Measurements from ENCODE around the gene C16orf74. TPM values are rescaled to one million over a fixed set of nuclear protein-coding genes. Genes with fewer than 3 reads are reported as not detected.

The C16orf74 gene
- total and polyA plus RNA-seq, 10 donors: 12.1 to 107 (median 19.3) TPM

- H3K9me3 ChIP-seq: peaks cover 0 to 4% (median 2%) of the 10 kb centered on the region in 8 donors
- TF ChIP-seq, protein P1, sequence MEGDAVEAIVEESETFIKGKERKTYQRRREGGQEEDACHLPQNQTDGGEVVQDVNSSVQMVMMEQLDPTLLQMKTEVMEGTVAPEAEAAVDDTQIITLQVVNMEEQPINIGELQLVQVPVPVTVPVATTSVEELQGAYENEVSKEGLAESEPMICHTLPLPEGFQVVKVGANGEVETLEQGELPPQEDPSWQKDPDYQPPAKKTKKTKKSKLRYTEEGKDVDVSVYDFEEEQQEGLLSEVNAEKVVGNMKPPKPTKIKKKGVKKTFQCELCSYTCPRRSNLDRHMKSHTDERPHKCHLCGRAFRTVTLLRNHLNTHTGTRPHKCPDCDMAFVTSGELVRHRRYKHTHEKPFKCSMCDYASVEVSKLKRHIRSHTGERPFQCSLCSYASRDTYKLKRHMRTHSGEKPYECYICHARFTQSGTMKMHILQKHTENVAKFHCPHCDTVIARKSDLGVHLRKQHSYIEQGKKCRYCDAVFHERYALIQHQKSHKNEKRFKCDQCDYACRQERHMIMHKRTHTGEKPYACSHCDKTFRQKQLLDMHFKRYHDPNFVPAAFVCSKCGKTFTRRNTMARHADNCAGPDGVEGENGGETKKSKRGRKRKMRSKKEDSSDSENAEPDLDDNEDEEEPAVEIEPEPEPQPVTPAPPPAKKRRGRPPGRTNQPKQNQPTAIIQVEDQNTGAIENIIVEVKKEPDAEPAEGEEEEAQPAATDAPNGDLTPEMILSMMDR (IDR thresholded peaks at IDR 0.05 in 8 of 11, conservative IDR thresholded peaks at IDR 0.05 in 3 of 11): peak in 9 of 11 experiments; percentile 21 to 70 (median 58)
- TF ChIP-seq POLR2AphosphoS5 (IDR thresholded peaks at IDR 0.05) (peak in 2 of 3 donors; percentile 27 to 53), POLR2A (IDR thresholded peaks at IDR 0.05) (no peak)
- DNase-seq: peak; percentile 85
- H3K4me1 ChIP-seq: peaks cover 0 to 47% (median 26%) of the 10 kb centered on the region in 6 donors
- peak overlapping the region in 2 of 8 donors; percentile 16 to 38 for H3K27ac ChIP-seq
- peaks cover 0 to 5% (median 0%) of the 10 kb centered on the region in 6 donors for H3K36me3 ChIP-seq
- H3K27me3 ChIP-seq (replicated peaks in 1 of 7): peaks cover 0 to 13% (median 0%) of the 10 kb centered on the region in 7 donors
- no peak overlapping the region for H3K4me3 ChIP-seq
- intact Hi-C loops (cut with DNase I; ENCODE audit: low total_unique reads): no loop called here
- 30 to 44% (median 43%) methylated on average over 15 to 21 of the region's 21 CpGs for whole genome bisulfite sequencing, 5 donors
Measured at GRCh38 chr16:85717393-85718152, 33.3 kb downstream of the C16orf74 start.

GRCh38 chr16:85716680-85717038 is 34.2 kb downstream of the C16orf74 start:
- intact Hi-C loops (cut with DNase I; ENCODE audit: low total_unique reads): no loop called here
- Histone ChIP-seq H3K4me3 (no peak overlapping the region), H3K27ac (peak overlapping the region in 4 of 8 donors; percentile 13 to 38 (median 16)), H3K27me3 (replicated peaks in 1 of 7) (peaks cover 0 to 13% (median 0%) of the 10 kb centered on the region in 7 donors), H3K36me3 (peaks cover 0 to 14% (median 0%) of the 10 kb centered on the region in 6 donors), H3K9me3 (peaks cover 0 to 14% (median 11%) of the 10 kb centered on the region in 8 donors), H3K4me1 (peaks cover 0 to 47% (median 26%) of the 10 kb centered on the region in 6 donors)
- TF ChIP-seq, protein P1 (IDR thresholded peaks at IDR 0.05 in 8 of 11, conservative IDR thresholded peaks at IDR 0.05 in 3 of 11): no peak
- TF ChIP-seq POLR2A (IDR thresholded peaks at IDR 0.05) (no peak), POLR2AphosphoS5 (IDR thresholded peaks at IDR 0.05) (no peak)
- no peak for DNase-seq
- WGBS, 5 donors: 35 to 50% (median 46%) methylated on average over 3 of the region's 3 CpGs

DNA sequence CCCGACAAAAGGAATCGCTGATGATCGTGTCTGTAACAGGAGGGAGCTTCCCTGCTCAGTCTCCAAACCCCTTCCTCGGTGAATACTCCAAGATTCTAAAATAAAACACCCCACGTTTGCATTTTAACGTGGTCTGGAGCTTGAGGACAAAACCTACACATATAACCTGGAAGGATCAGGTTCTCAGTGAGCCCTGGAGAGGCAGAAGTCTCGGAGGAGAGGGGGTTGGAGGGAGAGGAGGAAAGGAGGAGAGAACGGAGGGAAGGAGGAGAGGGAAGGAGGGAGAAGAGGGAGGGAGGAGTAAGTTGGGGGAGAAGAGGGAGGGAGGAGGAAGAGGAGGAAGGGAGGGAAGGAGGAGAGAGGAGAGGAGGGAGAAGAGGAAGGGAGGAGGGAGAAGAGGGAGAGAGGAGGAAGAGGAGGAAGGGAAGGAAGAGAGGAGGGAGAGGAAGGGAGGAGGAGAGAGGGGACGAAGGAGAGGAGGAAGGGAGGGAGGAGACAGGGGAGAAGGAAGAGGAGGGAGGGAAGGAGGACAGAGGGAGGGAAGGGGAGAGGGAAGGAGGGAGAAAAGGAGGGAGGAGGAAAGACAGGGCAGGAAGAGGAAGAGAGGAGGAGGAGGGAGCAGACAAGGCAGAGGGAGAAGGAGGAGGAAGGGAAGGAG is 34.7 kb downstream of the C16orf74 start:
- 30 to 33% (median 32%) methylated on average over 7 to 9 of the region's 9 CpGs for WGBS, 5 donors
- Histone ChIP-seq H3K4me3 (no peak overlapping the region), H3K9me3 (peaks cover 0 to 15% (median 11%) of the 10 kb centered on the region in 8 donors), H3K27me3 (replicated peaks in 1 of 7) (peaks cover 0 to 13% (median 0%) of the 10 kb centered on the region in 7 donors), H3K36me3 (peaks cover 0 to 16% (median 0%) of the 10 kb centered on the region in 6 donors), H3K27ac (peak overlapping the region in 5 of 8 donors; percentile 4 to 38 (median 16)), H3K4me1 (peaks cover 0 to 45% (median 26%) of the 10 kb centered on the region in 6 donors)
- DNase-seq: no peak
- TF ChIP-seq POLR2AphosphoS5 (IDR thresholded peaks at IDR 0.05): no peak
- TF ChIP-seq, protein P1 (IDR thresholded peaks at IDR 0.05 in 8 of 11, conservative IDR thresholded peaks at IDR 0.05 in 3 of 11): no peak
- TF ChIP-seq POLR2A (IDR thresholded peaks at IDR 0.05): no peak
- intact Hi-C loops (cut with DNase I; ENCODE audit: low total_unique reads): no loop called here
